GM12878 (cell line): ENCODE results near the gene HSPA4. TPM values are rescaled to one million over a fixed set of nuclear protein-coding genes. Genes with fewer than 3 reads are reported as not detected.

ENCODE experiments used
- ATAC-seq: fragments of 200-7000 bp; cut with Tn5 transposase; 3 replicates; pipeline ENCODE4 v1.9.1; 2020; ENCODE audit warnings: mild to moderate bottlenecking, moderate library complexity
- BruUV-seq: library from RNA; stranded (reverse); fragments of 400-500 nt; replicated peaks from 2 replicates; lab custom pipeline; 2021; lab: Mats Ljungman, UMichigan
- CTCF ChIA-PET: fragments of 300-600 bp; sonication (Branson Sonifier 250); formaldehyde crosslinking; extraction: SDS; loops from one replicate; lab custom pipeline; 2021; ENCODE audit warnings: inconsistent platforms; lab: Yijun Ruan, JAX
- POLR2A ChIA-PET: fragments of 350-600 bp; formaldehyde crosslinking; extraction: SDS; loops from one replicate; lab custom pipeline; 2021; ENCODE audit warnings: inconsistent platforms; lab: Charles Lee
- RAD21 ChIA-PET: fragments of 300-600 bp; sonication (Branson Sonifier 250); formaldehyde crosslinking; loops from one replicate; lab custom pipeline; 2023; ENCODE audit warnings: antibody characterized with exemption; ENCODE audit not compliant: unreplicated experiment; lab: Charles Lee
- SMC1A ChIA-PET: fragments of 300-600 bp; sonication (Branson Sonifier 250); formaldehyde crosslinking; loops from one replicate; lab custom pipeline; 2023; ENCODE audit not compliant: unreplicated experiment, uncharacterized antibody; lab: Charles Lee
- DNase-seq: peaks from one replicate; pipeline ENCODE4 v3.0.0-alpha.2; 2011; ENCODE audit warnings: low read depth, low spot score
- FAIRE-seq: peaks from 3 replicates; lab custom pipeline; 2011; peaks lifted over from hg19 to GRCh38; lab: Jason Lieb, UNC
- H2AFZ ChIP-seq: 2 replicates; pipeline ENCODE4 v1.6.0; 2011; ENCODE audit warnings: low read depth, low read length, control low read depth; ENCODE audit not compliant: control insufficient read depth
- H3K27ac ChIP-seq: 2 replicates; pipeline ENCODE4 v1.5.1; 2011; ENCODE audit warnings: control low read depth; ENCODE audit not compliant: control insufficient read depth, insufficient read depth
- H3K27me3 ChIP-seq, 2 experiments: replicated peaks in 1 of 2; 2 replicates each; pipeline versions ENCODE4 v1.6.0 to v1.6.1; 2011; ENCODE audit warnings: low read length in 1 of 2; ENCODE audit not compliant: control insufficient read depth in 2 of 2, insufficient read depth in 2 of 2
- H3K36me3 ChIP-seq, 2 experiments: 2 replicates each; pipeline ENCODE4 v1.5.1; 2011; ENCODE audit warnings: low read length in 1 of 2; ENCODE audit not compliant: control insufficient read depth in 2 of 2, insufficient read depth in 2 of 2
- H3K4me1 ChIP-seq: 2 replicates; pipeline ENCODE4 v1.6.1; 2011; ENCODE audit warnings: mild to moderate bottlenecking, low read length, moderate library complexity, mixed read lengths; ENCODE audit not compliant: control insufficient read depth, insufficient read depth
- H3K4me2 ChIP-seq: 2 replicates; pipeline ENCODE4 v1.6.0; 2011; ENCODE audit warnings: control low read depth; ENCODE audit not compliant: control insufficient read depth, insufficient read depth
- H3K4me3 ChIP-seq: fragments of 200-600 bp; sonication (generic); 2 replicates; pipeline ENCODE4 v1.5.1; 2016
- H3K79me2 ChIP-seq: 2 replicates; pipeline ENCODE4 v1.6.0; 2011; ENCODE audit warnings: low read length; ENCODE audit not compliant: control insufficient read depth, insufficient read depth
- H3K9ac ChIP-seq: 2 replicates; pipeline ENCODE4 v1.8.0; 2011; ENCODE audit warnings: low read length, control low read depth, mixed read lengths; ENCODE audit not compliant: control insufficient read depth, insufficient read depth
- H3K9me3 ChIP-seq: replicated peaks from 3 replicates; pipeline ENCODE4 v1.5.1; 2011; ENCODE audit warnings: mild to moderate bottlenecking, low read length; ENCODE audit not compliant: control insufficient read depth, insufficient read depth
- H4K20me1 ChIP-seq: 2 replicates; pipeline ENCODE4 v1.6.0; 2011; ENCODE audit not compliant: control insufficient read depth, insufficient read depth
- BCLAF1 ChIP-seq: fragments of 450-650 bp; IDR thresholded peaks from 2 replicates; pipeline ENCODE4 v1.6.1; 2017; ENCODE audit warnings: antibody characterized with exemption, mild to moderate bottlenecking, moderate library complexity
- HDAC6 ChIP-seq: fragments of 200-600 bp; sonication (generic); IDR thresholded peaks from one replicate; pipeline ENCODE4 v1.8.0; 2017; ENCODE audit warnings: antibody characterized with exemption; ENCODE audit not compliant: unreplicated experiment
- JUNB ChIP-seq: IDR thresholded peaks from 2 replicates; pipeline ENCODE4 v1.6.1; 2016; ENCODE audit warnings: antibody characterized with exemption, mild to moderate bottlenecking
- MYB ChIP-seq: fragments of 150-350 bp; IDR thresholded peaks from 2 replicates; pipeline ENCODE4 v1.6.1; 2014; ENCODE audit warnings: mild to moderate bottlenecking, low read depth, low read length, borderline replicate concordance
- PKNOX1 ChIP-seq: fragments of 450-650 bp; IDR thresholded peaks from 2 replicates; pipeline ENCODE4 v1.6.1; 2016; ENCODE audit warnings: mild to moderate bottlenecking
- PML ChIP-seq: IDR thresholded peaks from 2 replicates; pipeline ENCODE4 v1.6.1; 2012; ENCODE audit warnings: low read length, inconsistent platforms
- RELB ChIP-seq: fragments of 450-650 bp; IDR thresholded peaks from 2 replicates; pipeline ENCODE4 v1.6.1; 2017; ENCODE audit warnings: low read depth, mild to moderate bottlenecking, moderate library complexity
- TCF12 ChIP-seq: IDR thresholded peaks from 2 replicates; pipeline ENCODE4 v1.6.1; 2011; ENCODE audit warnings: low read depth, mild to moderate bottlenecking, low read length
- ZBTB4 ChIP-seq: fragments of 450-650 bp; formaldehyde crosslinking; IDR thresholded peaks from 2 replicates; pipeline ENCODE4 v1.4.0; 2022; ENCODE audit warnings: mild to moderate bottlenecking, moderate library complexity
- WGBS: methylation state at CpG from one replicate; pipeline ENCODE4 v1.1.6; 2016; ENCODE audit warnings: low lambda C conversion rate; ENCODE audit not compliant: insufficient replicate concordance, insufficient coverage; ENCODE audit errors: missing lambda C conversion rate; 5-methylcytosine and 5-hydroxymethylcytosine counted together
- in situ Hi-C: fragments of 300-500 bp; cut with MboI; formaldehyde crosslinking; loops from 9 replicates; pipeline ENCODE4 v1.14.3; 2018; ENCODE audit warnings: mixed read lengths
- intact Hi-C: fragments of 100-400 bp; cut with micrococcal nuclease; formaldehyde crosslinking; loops from one replicate; pipeline ENCODE4 v1.14.2; 2022; ENCODE audit not compliant: unreplicated experiment
- polyA plus RNA-seq, 11 experiments: library from polyadenylated mRNA; depleted of rRNA in 4 of 11; unstranded in 6 of 11; stranded (reverse) in 5 of 11; fragments of >200 nt; fragmentation: Nextera tagmentation in 4 of 11; fragmentation: Illumina TruSeq in 1 of 11; extraction: Ambion mirVana in 4 of 11; extraction: Trizol in 1 of 11; gene quantifications; 1 replicate in 1 of 11; 2 replicates in 10 of 11; pipeline versions ENCODE4 v1.2.1 to v1.2.3, GENCODE V29; 2011 to 2016; ENCODE audit warnings: inconsistent platforms in 2 of 11, missing spikeins in 2 of 11, low read depth in 1 of 11
- total RNA-seq, 4 experiments: library from RNA; depleted of rRNA in 3 of 4; stranded (reverse); fragments of >200 nt in 3 of 4; fragmentation: Illumina TruSeq in 1 of 4; extraction: Trizol in 1 of 4; gene quantifications; 2 replicates each; pipeline versions ENCODE4 v1.2.1 to v1.2.3, GENCODE V29; 2013 to 2021

The HSPA4 gene
- total and polyA plus RNA-seq, 10 of the 15 experiments (the other 5 are each of a cell fraction or from before 2014, with no cell fraction given), result 61.6 to 234 (median 116) TPM

- 0 out of 2 replicates have a peak, but pooled peaks cover 2% of the 10 kb centered on the region for H4K20me1 ChIP-seq
- no peak overlapping the region for H3K27ac ChIP-seq
- no peak overlapping the region for H3K4me2 ChIP-seq
- H3K36me3 ChIP-seq, result peaks cover 3 to 17% of the 10 kb centered on the region in 2 experiments; a peak in 3 of 4 replicates
- intact Hi-C loops (no loop called here), in situ Hi-C loops (no loop called here)
- ChIA-PET POLR2A (interaction anchor here (0.6 kb wide), 1 partner anchor 35 kb away, joined by 4 read pairs; no protein-coding TSS in a partner anchor), CTCF (no interaction called here), SMC1A (no interaction called here), RAD21 (no interaction called here)
- no peak for DNase-seq
- no TSS peak for BruUV-seq
- no peak for ATAC-seq
- no peak for FAIRE-seq
- no peak overlapping the region for H2AFZ ChIP-seq
- H3K9me3 ChIP-seq, result no peaks in the 10 kb centered on the region
- H3K4me3 ChIP-seq, result no peak overlapping the region
- peaks cover 30% of the 10 kb centered on the region for H3K79me2 ChIP-seq
- WGBS, result 98% methylated on average over 2 of the region's 2 CpGs
- TF ChIP-seq PML, result no peak
- TF ChIP-seq ZBTB4 (CRISPR knock-in tag), result no peak
- TF ChIP-seq HDAC6, result no peak
- TF ChIP-seq PKNOX1, result no peak
- no peak for TF ChIP-seq TCF12
- TF ChIP-seq RELB, result no peak
- no peak for TF ChIP-seq JUNB
- no peak for TF ChIP-seq MYB
- TF ChIP-seq BCLAF1, result no peak
- no peak overlapping the region for H3K9ac ChIP-seq
- no peaks in the 10 kb centered on the region; the same call in 1 of the 2 replicates for H3K4me1 ChIP-seq
- no peaks in the 10 kb centered on the region for H3K27me3 ChIP-seq
Observed at GRCh38 chr5:133066045-133066444, 14.2 kb downstream of the HSPA4 start.
